Urinary bladder (tissue), 4 donors: ENCODE measurements around the gene SYCE3. TPM values are rescaled to one million over a fixed set of nuclear protein-coding genes. Genes with fewer than 3 reads are reported as not detected.
A peak's percentile ranks its signal among the peaks of the same experiment; 100 is the strongest.

Experiments used
- DNase-seq: peaks from one replicate; pipeline ENCODE4 v3.0.0-alpha.2; 2015; ENCODE audit errors: extremely low spot score
- H3K27ac ChIP-seq: one replicate; pipeline ENCODE4 v1.5.1; 2013; ENCODE audit warnings: low read depth, mild to moderate bottlenecking, moderate library complexity
- H3K36me3 ChIP-seq: one replicate; pipeline ENCODE4 v1.6.1; 2013; ENCODE audit warnings: mild to moderate bottlenecking, moderate library complexity; ENCODE audit not compliant: insufficient read depth
- H3K4me1 ChIP-seq: one replicate; pipeline ENCODE4 v1.6.1; 2013; ENCODE audit warnings: mild to moderate bottlenecking, moderate library complexity; ENCODE audit not compliant: insufficient read depth
- H3K4me3 ChIP-seq: one replicate; pipeline ENCODE4 v1.5.1; 2013; ENCODE audit warnings: low read depth, low read length
- WGBS: extraction: QIAGEN DNeasy Blood & Tissue Kit; methylation state at CpG from one replicate; pipeline ENCODE4 v1.1.7; 2013; 5-methylcytosine and 5-hydroxymethylcytosine counted together
- polyA plus RNA-seq: library from polyadenylated mRNA; stranded (reverse); fragments of 200-250 nt; gene quantifications from one replicate; pipeline ENCODE4 v1.2.3, GENCODE V29; 2013
- total RNA-seq: library from RNA; depleted of rRNA; stranded (reverse); fragments of >200 nt; gene quantifications from one replicate; pipeline ENCODE4 v1.2.3, GENCODE V29; 2014
- donor health status: healthy with polysubstance abuse.
- donor health status: healthy.

SYCE3 gene
- total and polyA plus RNA-seq, 2 donors, result not detected

DNA sequence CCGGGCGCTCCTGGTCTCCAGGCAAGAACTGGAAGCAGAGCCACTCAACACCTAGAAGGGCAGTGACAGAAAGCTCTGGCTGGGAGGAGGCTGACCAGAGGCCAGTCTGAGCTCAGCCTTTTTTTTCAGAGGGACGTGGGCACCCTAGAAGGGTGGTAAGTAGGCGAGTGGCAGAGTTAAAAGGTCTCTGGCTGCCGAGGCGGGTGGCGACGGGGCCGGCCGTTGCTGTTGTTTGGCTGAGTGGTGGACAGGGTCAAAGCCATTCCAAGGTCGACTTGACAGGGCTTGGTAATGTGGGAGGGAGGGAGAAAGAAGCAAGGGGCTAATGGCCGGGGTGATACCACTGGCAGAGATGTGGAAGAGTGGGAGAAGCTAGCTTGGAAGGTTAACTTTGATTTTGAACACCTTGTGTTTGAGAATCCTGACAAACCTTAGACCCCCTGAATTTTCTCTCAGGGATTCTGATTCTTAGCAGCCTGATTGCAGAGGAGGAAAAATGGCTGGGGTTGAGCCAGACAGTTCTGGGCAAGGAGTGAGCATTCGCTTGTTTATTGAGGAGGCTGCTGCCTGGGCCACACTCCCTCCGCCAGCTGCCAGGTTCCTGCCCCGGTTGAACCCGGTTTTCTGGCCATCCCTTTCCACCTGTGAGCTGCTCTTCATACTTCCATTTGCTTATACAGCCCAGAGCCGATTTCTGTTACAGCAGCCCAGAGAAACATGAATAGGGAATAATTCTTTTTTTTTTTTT, 868 bp upstream of the SYCE3 start:
- 30% methylated on average over 17 of the region's 17 CpGs for WGBS
- peak overlapping the region; percentile 47 for H3K4me3 ChIP-seq
- H3K36me3 ChIP-seq, result no peaks in the 10 kb centered on the region
- no peak for DNase-seq
- H3K4me1 ChIP-seq, result no peaks in the 10 kb centered on the region
- H3K27ac ChIP-seq, result no peak overlapping the region

- no peaks in the 10 kb centered on the region for H3K36me3 ChIP-seq
- no peaks in the 10 kb centered on the region for H3K4me1 ChIP-seq
- WGBS, result 69% methylated on average over 24 of the region's 34 CpGs
- no peak overlapping the region for H3K4me3 ChIP-seq
- H3K27ac ChIP-seq, result no peak overlapping the region
- DNase-seq, result no peak
These were observed 1.0 kb downstream of the SYCE3 start for GRCh38 chr22:50561401-50562358.

DNA sequence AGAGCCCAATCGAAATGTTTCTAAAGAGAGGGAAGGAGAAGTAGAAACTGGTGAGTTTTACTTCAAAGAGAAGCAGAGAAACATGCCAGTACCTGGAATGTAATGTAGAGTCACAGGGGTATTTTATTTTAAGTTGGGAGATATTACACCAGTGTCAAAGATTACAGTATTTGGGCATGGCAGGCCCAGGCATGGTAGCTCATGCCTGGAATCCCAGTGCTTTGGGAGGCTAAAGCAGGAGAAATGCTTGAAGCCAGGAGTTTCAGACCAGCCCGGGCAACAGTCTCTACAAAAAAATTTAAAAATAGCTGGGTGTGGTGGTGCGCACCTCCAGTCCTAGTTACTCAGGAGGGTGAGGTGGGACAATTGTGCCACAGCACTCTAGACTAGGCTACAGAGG, 2.7 kb downstream of the SYCE3 start:
- H3K36me3 ChIP-seq, result no peaks in the 10 kb centered on the region
- 85% methylated on average over 3 of the region's 3 CpGs for WGBS
- H3K27ac ChIP-seq, result no peak overlapping the region
- no peaks in the 10 kb centered on the region for H3K4me1 ChIP-seq
- H3K4me3 ChIP-seq, result no peak overlapping the region
- no peak for DNase-seq

- WGBS, result 85% methylated on average over 5 of the region's 5 CpGs
- no peaks in the 10 kb centered on the region for H3K36me3 ChIP-seq
- no peak overlapping the region for H3K4me3 ChIP-seq
- DNase-seq, result no peak
- no peak overlapping the region for H3K27ac ChIP-seq
- no peaks in the 10 kb centered on the region for H3K4me1 ChIP-seq
These were observed 6.0 kb downstream of the SYCE3 start for GRCh38 chr22:50556703-50557102.

GRCh38 chr22:50553310-50553709, 9.4 kb downstream of the SYCE3 start:
- H3K27ac ChIP-seq, result no peak overlapping the region
- DNase-seq, result no peak

GRCh38 chr22:50551160-50551752, 11.5 kb downstream of the SYCE3 start:
- Histone ChIP-seq H3K4me1 (no peaks in the 10 kb centered on the region), H3K36me3 (no peaks in the 10 kb centered on the region), H3K27ac (no peak overlapping the region), H3K4me3 (no peak overlapping the region)
- WGBS, result 88% methylated on average over 11 of the region's 11 CpGs
- DNase-seq, result no peak

More at GRCh38 chr22:50553310-50553709, 9.4 kb downstream of the SYCE3 start:
- Histone ChIP-seq H3K36me3 (no peaks in the 10 kb centered on the region), H3K4me1 (no peaks in the 10 kb centered on the region), H3K4me3 (no peak overlapping the region)
- 85% methylated on average over 8 of the region's 8 CpGs for WGBS

- no peak for DNase-seq
- Histone ChIP-seq H3K4me1 (no peaks in the 10 kb centered on the region), H3K4me3 (no peak overlapping the region), H3K36me3 (no peaks in the 10 kb centered on the region), H3K27ac (no peak overlapping the region)
- WGBS, result 87% methylated on average over 8 of the region's 8 CpGs
These were observed 12.3 kb downstream of the SYCE3 start for GRCh38 chr22:50550395-50550794.

GRCh38 chr22:50548921-50549790, 13.6 kb downstream of the SYCE3 start:
- DNase-seq, result no peak
- no peak overlapping the region for H3K27ac ChIP-seq
- peak overlapping the region; percentile 12 for H3K4me3 ChIP-seq
- no peaks in the 10 kb centered on the region for H3K36me3 ChIP-seq
- 65% methylated on average over 68 of the region's 68 CpGs for WGBS
- H3K4me1 ChIP-seq, result no peaks in the 10 kb centered on the region

- Histone ChIP-seq H3K36me3 (no peaks in the 10 kb centered on the region), H3K4me1 (no peaks in the 10 kb centered on the region), H3K4me3 (peak overlapping the region; percentile 12), H3K27ac (no peak overlapping the region)
- DNase-seq, result no peak
- WGBS, result 7% methylated on average over 56 of the region's 56 CpGs
These were observed 14.4 kb downstream of the SYCE3 start for GRCh38 chr22:50548040-50548920.

GRCh38 chr22:50547263-50547985, 15.3 kb downstream of the SYCE3 start:
- H3K36me3 ChIP-seq, result no peaks in the 10 kb centered on the region
- no peak overlapping the region for H3K27ac ChIP-seq
- WGBS, result 19% methylated on average over 35 of the region's 35 CpGs
- no peak for DNase-seq
- no peaks in the 10 kb centered on the region for H3K4me1 ChIP-seq
- no peak overlapping the region for H3K4me3 ChIP-seq

DNA sequence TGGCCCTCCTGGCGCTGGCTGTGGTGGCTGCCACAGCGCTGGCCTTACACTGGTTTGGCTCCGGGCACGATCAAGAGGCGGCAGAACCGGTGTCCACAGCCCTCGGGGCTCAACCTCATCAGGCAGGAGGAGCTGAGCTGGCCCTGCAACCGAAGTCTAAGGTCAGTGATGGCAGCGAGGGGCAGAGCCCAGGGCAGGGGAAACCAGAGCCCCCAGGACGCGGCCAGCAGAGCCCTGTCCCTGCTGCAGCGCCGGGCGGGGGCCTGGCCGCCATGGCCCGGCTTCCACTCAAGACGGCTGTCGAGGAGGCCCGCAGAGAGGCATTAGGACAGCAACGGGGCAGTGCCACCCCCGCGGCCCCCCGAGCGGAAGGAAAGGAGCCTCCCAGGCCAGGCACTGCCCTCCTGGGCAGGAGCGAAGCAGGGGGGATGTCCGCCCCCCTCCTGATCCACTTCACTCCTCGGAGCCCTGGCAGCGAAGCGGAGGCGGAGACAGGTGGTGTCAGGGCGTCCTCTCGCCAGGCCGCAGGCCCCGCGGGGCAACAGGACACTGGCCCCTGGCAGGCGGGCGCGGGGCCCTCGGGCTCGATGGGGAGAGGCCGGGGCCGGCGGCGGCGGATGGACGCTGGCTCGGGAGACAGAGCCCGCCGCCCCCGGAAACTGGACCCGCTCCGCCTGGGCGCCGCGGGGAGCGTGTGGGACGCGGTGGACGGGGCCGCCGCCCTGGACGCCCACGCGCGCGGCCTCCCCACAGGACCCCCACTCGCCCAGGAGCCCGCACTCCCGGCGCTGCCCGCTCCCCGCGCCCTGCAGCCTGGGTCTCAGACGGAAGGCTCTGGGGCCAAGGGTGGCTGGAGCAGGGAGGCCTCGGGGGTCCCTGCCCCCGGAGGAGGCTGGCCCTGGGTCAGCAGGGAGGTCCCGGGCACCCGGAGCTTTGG, 16.1 kb downstream of the SYCE3 start:
- H3K27ac ChIP-seq, result no peak overlapping the region

More for the DNA sequence above, 16.1 kb downstream of the SYCE3 start:
- Histone ChIP-seq H3K4me1 (no peaks in the 10 kb centered on the region), H3K4me3 (no peak overlapping the region), H3K36me3 (no peaks in the 10 kb centered on the region)
- DNase-seq, result no peak
- WGBS, result 68% methylated on average over 78 of the region's 78 CpGs
